Left ventricle myocardium inferior (tissue), 1 donor: ENCODE measurements around the gene MDFI. TPM values are rescaled to one million over a fixed set of nuclear protein-coding genes. Genes with fewer than 3 reads are reported as not detected.

Source experiments
- DNase-seq: peaks from one replicate; pipeline ENCODE4 v3.0.0-alpha.2; 2020
- H3K27ac ChIP-seq: fragments of 200-600 bp; replicated peaks from 2 replicates; pipeline ENCODE4 v1.8.0; 2021
- H3K27me3 ChIP-seq: fragments of 200-600 bp; 2 replicates; pipeline ENCODE4 v1.8.0; 2021; ENCODE audit warnings: low read depth
- H3K36me3 ChIP-seq: fragments of 200-600 bp; 2 replicates; pipeline ENCODE4 v1.8.0; 2021
- H3K4me1 ChIP-seq: fragments of 200-600 bp; 2 replicates; pipeline ENCODE4 v1.8.0; 2021
- H3K4me3 ChIP-seq: fragments of 200-600 bp; 2 replicates; pipeline ENCODE4 v1.8.0; 2021; ENCODE audit warnings: mild to moderate bottlenecking, moderate library complexity
- H3K9me3 ChIP-seq: fragments of 200-600 bp; replicated peaks from 2 replicates; pipeline ENCODE4 v1.8.0; 2021
- intact Hi-C: fragments of 100-400 bp; cut with micrococcal nuclease; formaldehyde crosslinking; loops from one replicate; pipeline ENCODE4 v1.11.0; 2022
- total RNA-seq: library from RNA; stranded (reverse); fragmentation: NEBNext Ultra II Directional; extraction: Animal tissue kit (Norgen Biotek cat#: 25700); gene quantifications from one replicate; pipeline ENCODE4 v1.2.1, GENCODE V29; 2021
- TF ChIP-seq, protein P1 (sequence below): fragments of 200-600 bp; IDR thresholded peaks from 2 replicates; pipeline ENCODE4 v1.8.0; 2021; ENCODE audit warnings: antibody characterized with exemption, mild to moderate bottlenecking, borderline replicate concordance
- donor health status: DM: no; HTN: yes; CAD: no; lungs with severe emphysema.

Gene MDFI
- total RNA-seq, 1 donor from 2014 or later: 0.77 TPM

DNA sequence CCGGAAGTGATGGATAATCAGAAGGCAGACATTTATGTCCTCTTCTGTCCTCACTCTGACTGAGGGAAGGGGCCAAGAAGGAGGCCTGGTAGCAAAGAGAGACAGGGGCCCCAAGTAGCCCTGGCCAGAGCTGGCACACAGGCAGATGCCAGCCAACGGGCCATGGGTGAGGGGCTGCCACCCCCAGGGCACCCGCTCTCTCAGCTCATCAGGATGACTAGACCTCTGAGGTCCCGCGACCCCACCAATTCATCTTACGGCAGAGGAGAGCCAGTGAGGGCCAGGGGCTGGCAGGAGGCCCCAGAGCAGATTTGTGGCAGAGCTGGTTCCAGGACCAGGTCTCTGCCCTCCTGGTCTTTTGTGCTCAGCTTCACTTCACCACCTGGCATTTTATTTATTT lies 43.1 kb upstream of the MDFI start:
- Histone ChIP-seq H3K4me1 (no peaks in the 10 kb centered on the region), H3K4me3 (no peak overlapping the region), H3K27ac (no peak overlapping the region), H3K27me3 (no peaks in the 10 kb centered on the region), H3K36me3 (peaks cover 28% of the 10 kb centered on the region), H3K9me3 (no peaks in the 10 kb centered on the region)
- DNase-seq: no peak
- TF ChIP-seq, protein P1, sequence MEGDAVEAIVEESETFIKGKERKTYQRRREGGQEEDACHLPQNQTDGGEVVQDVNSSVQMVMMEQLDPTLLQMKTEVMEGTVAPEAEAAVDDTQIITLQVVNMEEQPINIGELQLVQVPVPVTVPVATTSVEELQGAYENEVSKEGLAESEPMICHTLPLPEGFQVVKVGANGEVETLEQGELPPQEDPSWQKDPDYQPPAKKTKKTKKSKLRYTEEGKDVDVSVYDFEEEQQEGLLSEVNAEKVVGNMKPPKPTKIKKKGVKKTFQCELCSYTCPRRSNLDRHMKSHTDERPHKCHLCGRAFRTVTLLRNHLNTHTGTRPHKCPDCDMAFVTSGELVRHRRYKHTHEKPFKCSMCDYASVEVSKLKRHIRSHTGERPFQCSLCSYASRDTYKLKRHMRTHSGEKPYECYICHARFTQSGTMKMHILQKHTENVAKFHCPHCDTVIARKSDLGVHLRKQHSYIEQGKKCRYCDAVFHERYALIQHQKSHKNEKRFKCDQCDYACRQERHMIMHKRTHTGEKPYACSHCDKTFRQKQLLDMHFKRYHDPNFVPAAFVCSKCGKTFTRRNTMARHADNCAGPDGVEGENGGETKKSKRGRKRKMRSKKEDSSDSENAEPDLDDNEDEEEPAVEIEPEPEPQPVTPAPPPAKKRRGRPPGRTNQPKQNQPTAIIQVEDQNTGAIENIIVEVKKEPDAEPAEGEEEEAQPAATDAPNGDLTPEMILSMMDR: no peak
- intact Hi-C loops: no loop called here

DNA sequence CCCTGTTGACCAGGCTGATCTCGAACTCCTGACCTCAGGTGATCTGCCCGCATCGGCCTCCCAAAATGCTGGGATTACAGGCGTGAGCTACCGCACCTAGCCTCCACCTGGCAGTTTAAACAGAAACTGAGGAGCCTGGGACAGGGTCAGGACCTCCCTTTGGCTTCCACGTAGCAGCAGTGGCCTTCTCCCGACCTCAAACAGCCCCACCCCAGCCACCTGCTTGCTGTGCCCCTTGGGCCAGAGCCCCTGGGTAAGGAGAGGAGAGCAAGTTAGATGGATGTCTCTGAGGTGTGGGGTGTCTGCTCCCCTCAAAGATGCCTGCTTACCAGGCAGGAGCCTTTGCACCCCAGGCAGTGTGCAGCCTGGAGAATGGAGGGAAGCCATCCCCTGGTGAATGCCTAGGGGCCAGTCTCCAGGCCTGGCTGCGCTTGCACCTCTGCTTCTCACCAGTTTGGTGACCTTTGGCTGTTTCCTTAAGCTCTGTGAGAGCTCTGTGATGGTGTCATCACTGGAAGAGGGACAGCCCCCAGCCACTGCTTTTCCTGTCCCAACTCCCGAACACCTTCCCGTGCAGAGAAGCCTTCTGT lies 42.1 kb upstream of the MDFI start:
- intact Hi-C loops: no loop called here
- Histone ChIP-seq H3K4me3 (no peak overlapping the region), H3K27me3 (no peaks in the 10 kb centered on the region), H3K27ac (no peak overlapping the region), H3K36me3 (peaks cover 28% of the 10 kb centered on the region), H3K4me1 (no peaks in the 10 kb centered on the region), H3K9me3 (no peaks in the 10 kb centered on the region)
- DNase-seq: no peak
- TF ChIP-seq, protein P1: no peak

DNA sequence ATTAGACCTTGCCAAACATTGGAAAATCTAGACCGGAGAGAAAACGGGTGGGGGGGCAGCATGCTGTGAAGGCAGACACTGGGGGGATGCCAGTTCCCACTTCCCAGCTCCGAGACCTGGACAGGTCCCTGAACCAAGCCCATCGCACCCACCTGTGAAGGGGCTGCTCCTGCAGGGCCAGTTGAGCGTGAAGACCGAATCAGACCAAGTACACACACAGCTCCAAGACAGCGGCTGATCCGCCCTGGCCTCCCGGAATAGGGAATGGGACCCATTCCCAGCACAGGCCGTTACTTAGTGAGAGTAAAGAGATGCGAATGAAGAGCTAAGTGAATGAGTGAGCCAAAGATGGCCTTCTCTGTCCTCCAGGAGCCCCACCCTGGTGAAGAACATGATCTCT lies 41.5 kb upstream of the MDFI start:
- DNase-seq: no peak
- Histone ChIP-seq H3K4me1 (no peaks in the 10 kb centered on the region), H3K27ac (no peak overlapping the region), H3K9me3 (no peaks in the 10 kb centered on the region), H3K27me3 (no peaks in the 10 kb centered on the region), H3K36me3 (peaks cover 28% of the 10 kb centered on the region), H3K4me3 (no peak overlapping the region)
- intact Hi-C loops: no loop called here
- TF ChIP-seq, protein P1: no peak

DNA sequence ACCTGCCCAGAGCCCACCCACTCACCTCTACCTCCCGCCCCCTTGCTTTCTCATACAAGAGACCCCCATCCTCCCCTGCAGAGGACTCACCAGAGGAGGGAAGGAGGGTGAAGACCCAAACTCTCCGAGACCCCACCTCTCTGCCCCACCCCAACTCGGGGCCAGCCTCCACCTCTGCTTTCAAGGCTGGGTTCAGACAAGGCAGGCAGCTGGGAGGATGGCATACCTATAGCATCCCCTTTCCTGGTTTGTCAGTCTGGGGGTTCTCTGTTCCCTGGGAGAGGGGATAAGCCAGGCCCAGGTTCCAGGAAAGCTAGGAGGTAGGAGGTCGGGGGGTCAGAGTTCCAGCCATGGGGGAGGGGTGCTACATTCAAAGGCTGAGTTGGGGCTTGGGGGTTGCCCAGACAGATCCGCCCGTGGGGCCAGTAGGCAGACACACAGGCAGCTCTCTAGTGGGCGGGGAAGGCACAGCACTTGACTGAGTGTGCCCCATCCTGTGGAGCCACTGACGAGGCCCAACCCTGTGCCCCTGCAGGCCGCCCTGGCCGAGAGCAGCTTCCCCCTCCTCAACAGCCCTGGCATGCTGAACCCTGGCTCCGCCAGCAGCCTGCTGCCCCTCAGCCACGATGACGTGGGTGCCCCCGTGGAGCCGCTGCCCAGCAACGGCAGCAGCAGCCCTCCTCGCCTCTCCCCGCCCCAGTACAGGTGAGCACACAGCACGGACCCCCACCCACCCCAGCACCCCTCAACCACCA lies 40.8 kb upstream of the MDFI start:
- no peak overlapping the region for H3K27ac ChIP-seq
- intact Hi-C loops: no loop called here
- H3K36me3 ChIP-seq: peaks cover 28% of the 10 kb centered on the region
- H3K9me3 ChIP-seq: no peaks in the 10 kb centered on the region
- H3K4me1 ChIP-seq: no peaks in the 10 kb centered on the region
- DNase-seq: no peak
- H3K27me3 ChIP-seq: no peaks in the 10 kb centered on the region
- H3K4me3 ChIP-seq: no peak overlapping the region
- TF ChIP-seq, protein P1: no peak

DNA sequence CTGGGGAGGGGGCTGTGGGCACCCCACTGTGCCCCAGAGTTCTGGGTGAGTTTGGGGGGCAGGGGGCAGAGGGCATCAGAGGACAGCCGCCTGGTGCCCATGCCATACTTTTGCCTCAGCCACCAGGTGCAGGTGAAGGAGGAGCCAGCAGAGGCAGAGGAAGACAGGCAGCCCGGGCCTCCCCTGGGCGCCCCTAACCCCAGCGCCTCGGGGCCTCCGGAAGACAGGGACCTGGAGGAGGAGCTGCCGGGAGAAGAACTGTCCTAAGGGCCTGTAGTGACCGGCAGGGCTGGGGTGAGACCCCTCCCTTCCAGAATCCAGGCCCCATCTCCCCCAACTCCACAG lies 39.6 kb upstream of the MDFI start:
- Histone ChIP-seq H3K9me3 (no peaks in the 10 kb centered on the region), H3K27ac (no peak overlapping the region), H3K4me1 (peaks cover 9% of the 10 kb centered on the region), H3K27me3 (no peaks in the 10 kb centered on the region), H3K4me3 (no peak overlapping the region), H3K36me3 (peaks cover 28% of the 10 kb centered on the region)
- intact Hi-C loops: no loop called here
- TF ChIP-seq, protein P1: no peak
- no peak for DNase-seq
